AG08395 (cell line): ENCODE results near the gene VPS4A.

Experiments
- DNase-seq: peaks from one replicate; pipeline ENCODE4 v3.0.0; 2012; ENCODE audit warnings: mixed read lengths, low spot score

Gene VPS4A

DNA sequence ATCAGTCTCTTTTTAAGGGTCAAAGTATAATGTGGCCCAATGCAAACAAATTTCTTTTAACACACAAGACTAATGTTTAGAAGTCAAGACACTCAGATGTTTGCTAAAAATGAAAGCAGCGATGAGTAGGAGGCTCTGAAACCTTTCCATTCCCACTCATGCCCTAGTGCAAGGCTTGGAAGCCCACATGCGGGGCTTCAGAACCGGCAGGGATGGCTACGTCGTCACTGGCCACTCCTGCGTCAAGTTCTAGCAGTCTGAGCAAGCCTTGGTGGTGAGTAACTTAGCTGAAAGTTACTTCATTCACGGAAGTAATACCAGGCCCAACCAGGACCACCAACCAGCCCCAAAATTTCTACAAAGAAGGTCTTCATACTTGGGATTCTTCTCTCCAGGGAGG lies 55.3 kb downstream of the VPS4A start:
- DNase-seq = no peak

DNA sequence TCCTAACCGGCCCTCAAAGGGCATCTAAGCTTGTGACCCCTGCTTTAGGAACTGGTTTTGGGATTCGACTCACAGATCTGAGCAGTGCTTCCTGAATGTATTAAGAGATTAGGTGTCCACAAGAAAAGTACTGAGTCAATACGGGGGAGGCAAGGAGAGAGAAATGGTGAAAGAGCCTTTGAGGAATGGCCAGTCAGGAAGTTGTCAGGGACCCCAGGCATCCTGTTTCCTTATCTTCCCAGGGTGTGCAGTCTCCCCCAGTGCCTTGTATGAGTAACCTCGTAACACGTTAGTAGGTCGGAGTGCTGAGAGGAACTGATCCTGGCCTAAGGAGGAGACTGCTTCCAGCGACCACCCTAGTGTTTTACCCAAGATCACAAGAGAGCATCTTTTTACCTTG lies 56.8 kb downstream of the VPS4A start:
- DNase-seq = no peak

DNA sequence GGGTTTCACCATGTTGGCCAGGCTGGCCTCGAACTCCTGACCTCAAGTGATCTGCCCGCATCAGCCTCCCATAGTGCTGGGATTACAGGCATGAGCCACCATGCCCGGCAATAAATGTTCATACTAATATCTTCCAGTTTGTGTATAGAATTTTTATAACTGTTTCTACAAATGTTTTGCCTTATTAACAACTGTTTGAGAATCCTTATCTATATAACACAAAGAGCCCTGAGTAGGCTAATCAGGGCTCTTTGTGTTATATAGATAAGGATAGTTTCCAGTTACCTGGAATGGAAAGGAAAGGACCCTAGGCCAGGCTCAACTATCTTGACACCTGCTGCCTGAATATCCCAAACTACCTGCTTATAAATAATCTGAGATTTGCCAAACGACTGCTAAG lies 57.7 kb downstream of the VPS4A start:
- DNase-seq = no peak

DNA sequence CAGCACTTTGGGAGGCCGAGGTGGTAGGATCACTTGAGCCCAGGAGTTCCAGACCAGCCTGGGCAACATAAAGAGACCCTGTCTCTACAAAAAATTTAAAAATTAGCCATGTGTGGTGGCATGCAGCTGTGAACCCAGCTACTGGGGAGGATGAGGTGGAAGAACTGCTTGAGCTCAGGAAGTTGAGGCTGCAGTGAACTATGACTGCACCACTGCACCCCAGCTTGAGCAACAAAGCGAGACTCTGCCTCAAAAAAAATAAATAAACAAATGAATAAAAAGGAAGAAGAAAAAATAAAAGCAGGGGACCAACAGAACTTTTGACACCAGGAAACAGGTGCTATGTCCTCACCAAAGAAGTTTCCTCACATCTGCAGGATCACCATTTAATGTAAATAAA lies 60.4 kb downstream of the VPS4A start:
- no peak for DNase-seq

DNA sequence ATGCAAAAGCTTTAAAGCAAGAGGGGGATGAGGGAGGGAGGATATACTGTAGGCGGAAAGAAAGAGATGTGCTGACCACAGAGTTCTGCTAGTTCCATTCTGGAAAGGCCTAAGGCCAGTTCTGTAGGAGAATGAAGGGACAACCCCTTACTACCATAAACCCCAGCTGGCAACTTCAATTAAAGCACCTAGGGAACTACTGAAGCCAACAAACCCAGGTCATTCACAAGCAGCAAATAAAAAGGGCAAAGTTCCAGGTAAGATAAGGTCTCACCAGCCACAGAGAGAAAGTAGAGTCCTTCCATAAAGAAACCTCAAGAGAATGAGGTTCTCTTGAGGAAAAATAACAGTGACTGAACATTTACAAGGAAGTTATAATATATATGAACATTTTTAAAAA lies 61.9 kb downstream of the VPS4A start:
- DNase-seq = no peak
